ENCODE data around the gene C10orf62. TPM values are rescaled to one million over a fixed set of nuclear protein-coding genes. Genes with fewer than 3 reads are reported as not detected.

The C10orf62 gene
- total and polyA plus RNA-seq, 2 of the 8 experiments (the other 6 are each of a cell fraction or from before 2014, with no cell fraction given) = 0.05 TPM; not detected in 1

GRCh38 chr10:97547962-97548361 lies 41.6 kb upstream of the C10orf62 start:
- H3K9ac ChIP-seq (replicated peaks in 1 of 4; ENCODE audit: extremely low read depth in 1 of 4, low read depth in 3 of 4, low read length in 3 of 4) = no peak overlapping the region; a peak in 1 of 7 replicates
- DNase-seq (ENCODE audit: low read depth in 1 of 2, low spot score in 2 of 2) (no peak), FAIRE-seq (no peak)
- H3K79me2 ChIP-seq (ENCODE audit: control insufficient read depth in 1 of 2, insufficient read depth in 2 of 2, low read length in 2 of 2) = no peaks in the 10 kb centered on the region
- no peaks in the 10 kb centered on the region for H3K23me2 ChIP-seq (ENCODE audit: low read depth, low read length)
- H3K4me3 ChIP-seq (ENCODE audit: extremely low read depth in 1 of 4, insufficient read depth in 2 of 4, low read depth in 3 of 4, low read length in 4 of 4) = no peak overlapping the region
- H4K91ac ChIP-seq (replicated peaks; ENCODE audit: insufficient read length, low read length) = no peak overlapping the region
- H4K8ac ChIP-seq (ENCODE audit: extremely low read depth, insufficient read depth, low read length) = no peak overlapping the region
- H3K14ac ChIP-seq (ENCODE audit: insufficient read length) = no peak overlapping the region
- peak overlapping the region; percentile 48; the same call in 1 of the 2 replicates for H2BK15ac ChIP-seq (ENCODE audit: low read length)
- no peaks in the 10 kb centered on the region for H3K9me3 ChIP-seq (ENCODE audit: insufficient read depth in 2 of 2, low read depth in 1 of 2, low read length in 1 of 2)
- no peak overlapping the region for H3K23ac ChIP-seq (ENCODE audit: insufficient read length)
- no peaks in the 10 kb centered on the region for H3K36me3 ChIP-seq (ENCODE audit: control insufficient read depth in 2 of 4, insufficient read depth in 4 of 4, low read length in 3 of 4)
- POLR2A ChIA-PET (ENCODE audit: partially characterized antibody) = no interaction called here
- H4K20me1 ChIP-seq (replicated peaks in 1 of 2; ENCODE audit: control insufficient read depth in 1 of 2, insufficient read depth in 2 of 2, low read length in 2 of 2) = no peaks in the 10 kb centered on the region
- H2AFZ ChIP-seq (ENCODE audit: low read length) = no peak overlapping the region
- H2BK12ac ChIP-seq (ENCODE audit: low read depth, low read length) = no peak overlapping the region
- no peak overlapping the region for H3K18ac ChIP-seq (ENCODE audit: extremely low read depth, low read length)
- 92% methylated on average over 4 of the region's 4 CpGs; no CpG with 5 or more reads in 1 of the 2 experiments for WGBS, 2 experiments (ENCODE audit: extremely low coverage in 1 of 2, insufficient coverage in 1 of 2, insufficient read length in 1 of 2, insufficient replicate concordance in 2 of 2, low coverage in 1 of 2, low lambda C conversion rate in 2 of 2, missing lambda C conversion rate in 1 of 2)
- no peak overlapping the region for H2BK20ac ChIP-seq (ENCODE audit: low read length)
- no peak overlapping the region for H2AK5ac ChIP-seq (ENCODE audit: low read depth, low read length)
- no peaks in the 10 kb centered on the region for H3K27me3 ChIP-seq (replicated peaks in 1 of 4; ENCODE audit: control insufficient read depth in 3 of 4, extremely low read depth in 1 of 4, insufficient read depth in 3 of 4, low read length in 3 of 4)
- CTCF ChIA-PET (ENCODE audit: partially characterized antibody) = interaction anchor here (1.2 to 15.4 kb wide), 3 partner anchors 12 to 33 kb away, joined by 4 to 388 read pairs (median 169); partner anchors contain the start of gene ANKRD2
- no peak overlapping the region for H3K4me2 ChIP-seq (ENCODE audit: insufficient read depth in 1 of 2, low read depth in 2 of 2, low read length in 2 of 2)
- H2BK5ac ChIP-seq (ENCODE audit: low read depth, low read length) = no peak overlapping the region
- H3K79me1 ChIP-seq (ENCODE audit: low read depth, low read length) = peaks cover 3% of the 10 kb centered on the region
- H4K5ac ChIP-seq (ENCODE audit: insufficient read length, low read depth, low read length) = no peak overlapping the region
- H3K27ac ChIP-seq (ENCODE audit: low read depth, low read length) = no peak overlapping the region
- no peak overlapping the region for H3K56ac ChIP-seq (replicated peaks; ENCODE audit: insufficient read length, low read depth, low read length)
- peaks cover 16 to 23% (median 17%) of the 10 kb centered on the region in 4 experiments for H3K4me1 ChIP-seq (replicated peaks in 1 of 4; ENCODE audit: control insufficient read depth in 3 of 4, insufficient read depth in 4 of 4, low read length in 3 of 4)
- no peak overlapping the region for H3K4ac ChIP-seq (replicated peaks; ENCODE audit: insufficient read length, low read depth, low read length)
- no peak overlapping the region for H2BK120ac ChIP-seq (replicated peaks; ENCODE audit: low read depth, low read length)
- TF ChIP-seq RAD21 (IDR thresholded peaks at IDR 0.05 in 1 of 2, conservative IDR thresholded peaks at IDR 0.05 in 1 of 2; ENCODE audit: low read depth in 2 of 2, low read length in 2 of 2) = no peak
- TF ChIP-seq SP4 (IDR thresholded peaks at IDR 0.05; ENCODE audit: low read length) = no peak
- no peak for TF ChIP-seq TEAD4 (IDR thresholded peaks at IDR 0.05; ENCODE audit: low read depth, low read length)
- no peak for TF ChIP-seq SUZ12 (IDR thresholded peaks at IDR 0.05; ENCODE audit: low read length)
- TF ChIP-seq KDM5A (IDR thresholded peaks at IDR 0.05; ENCODE audit: low read length) = no peak
- no peak for TF ChIP-seq HDAC2 (IDR thresholded peaks at IDR 0.05; ENCODE audit: borderline replicate concordance in 1 of 2, low read depth in 2 of 2, low read length in 2 of 2)
- no peak for TF ChIP-seq TCF12 (IDR thresholded peaks at IDR 0.05; ENCODE audit: low read depth, low read length)
- TF ChIP-seq ASH2L (IDR thresholded peaks at IDR 0.05; ENCODE audit: low read length) = no peak
- no peak for TF ChIP-seq ATF3 (IDR thresholded peaks at IDR 0.05; ENCODE audit: insufficient read depth, low read depth, low read length)
- no peak for TF ChIP-seq SIN3A (conservative IDR thresholded peaks at IDR 0.05 in 1 of 2, IDR thresholded peaks at IDR 0.05 in 1 of 2; ENCODE audit: low read depth in 1 of 2, low read length in 2 of 2)
- TF ChIP-seq BCL11A (IDR thresholded peaks at IDR 0.05; ENCODE audit: low read depth in 2 of 2, low read length in 2 of 2) = no peak
- no peak for TF ChIP-seq BRCA1 (IDR thresholded peaks at IDR 0.05; ENCODE audit: low read depth, low read length)
- no peak for TF ChIP-seq MAFK (IDR thresholded peaks at IDR 0.05; ENCODE audit: low read depth, low read length)
- no peak for TF ChIP-seq HDAC6 (IDR thresholded peaks at IDR 0.05; ENCODE audit: low read depth, low read length)
